GM18873 (cell line): ENCODE results near the gene STARD7.
A peak's percentile ranks its signal among the peaks of the same experiment; 100 is the strongest.
"Not testable (repeated sequence)": the region's sequence is repeated elsewhere in the genome, so short reads cannot be mapped to it uniquely, and the experiment has no call there.

Experiments used
- ATAC-seq: cut with Tn5 transposase; IDR thresholded peaks from one replicate; pipeline ENCODE4 v1.9.1; 2021; ENCODE audit warnings: mild to moderate bottlenecking, moderate library complexity, moderate number of reproducible peaks; ENCODE audit not compliant: unreplicated experiment, low FRiP score

The STARD7 gene

GRCh38 chr2:96167407-96168013, 41.1 kb downstream of the STARD7 start:
- ATAC-seq: no peak

GRCh38 chr2:96164459-96165184, 44.0 kb downstream of the STARD7 start:
- peak; percentile 83 for ATAC-seq

- peak; percentile 39 for ATAC-seq
These were observed 44.7 kb downstream of the STARD7 start for GRCh38 chr2:96163768-96164429.

- peak; percentile 4 for ATAC-seq
These were observed 45.2 kb downstream of the STARD7 start for GRCh38 chr2:96163415-96163767.

GRCh38 chr2:96161898-96162297, 46.7 kb downstream of the STARD7 start:
- no peak for ATAC-seq

GRCh38 chr2:96160366-96160765, 48.3 kb downstream of the STARD7 start:
- ATAC-seq: not testable (repeated sequence)

GRCh38 chr2:96159084-96159830, 49.4 kb downstream of the STARD7 start:
- no peak for ATAC-seq

GRCh38 chr2:96158554-96158940, 50.1 kb downstream of the STARD7 start:
- no peak for ATAC-seq

- ATAC-seq: peak; percentile 44
These were observed 50.7 kb downstream of the STARD7 start for GRCh38 chr2:96157649-96158553.

- peak; percentile 33 for ATAC-seq
These were observed 51.5 kb downstream of the STARD7 start for GRCh38 chr2:96156926-96157648.

- ATAC-seq: no peak
These were observed 52.4 kb downstream of the STARD7 start for GRCh38 chr2:96156011-96156820.

- ATAC-seq: no peak
These were observed 53.9 kb downstream of the STARD7 start for GRCh38 chr2:96154506-96155380.

GRCh38 chr2:96153991-96154431, 54.6 kb downstream of the STARD7 start:
- ATAC-seq: no peak

- no peak for ATAC-seq
These were observed 55.3 kb downstream of the STARD7 start for GRCh38 chr2:96153291-96153713.

GRCh38 chr2:96152304-96153161, 56.1 kb downstream of the STARD7 start:
- ATAC-seq: no peak

- ATAC-seq: no peak
These were observed 56.9 kb downstream of the STARD7 start for GRCh38 chr2:96151595-96152303.
